Measurements from ENCODE around the gene CENPX. TPM values are rescaled to one million over a fixed set of nuclear protein-coding genes. Genes with fewer than 3 reads are reported as not detected.
A peak's percentile ranks its signal among the peaks of the same experiment; 100 is the strongest.
"Not testable (repeated sequence)": the region's sequence is repeated elsewhere in the genome, so short reads cannot be mapped to it uniquely, and the experiment has no call there.

The CENPX gene
- total RNA-seq, 8 experiments from 2014 or later: 40.6 to 116 (median 53.3) TPM

DNA sequence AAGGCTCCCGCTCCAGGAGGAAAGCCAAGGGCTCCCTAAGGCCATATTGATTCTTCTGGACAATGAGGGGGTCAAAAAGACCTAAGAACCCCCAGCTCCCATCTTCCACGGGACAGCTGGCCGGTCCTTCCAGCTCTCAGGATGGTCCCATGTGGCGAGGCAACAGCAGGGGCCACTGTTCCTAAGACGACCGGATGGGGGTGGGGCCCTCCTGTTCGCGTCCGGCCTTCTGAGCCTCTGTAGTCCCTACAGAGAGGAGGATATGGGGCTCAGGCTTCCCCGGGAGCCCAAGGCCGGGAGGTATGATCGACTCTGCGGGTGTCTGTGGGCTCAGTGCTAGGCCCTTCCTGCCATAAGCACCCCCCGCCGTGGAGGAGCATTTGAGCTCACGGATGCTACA is 20.8 kb upstream of the CENPX start:
- Histone ChIP-seq H3K4me3 (no peak overlapping the region), H3K27ac (no peak overlapping the region), H3K4me1 (replicated peaks in 1 of 2) (no peaks in the 10 kb centered on the region)
- in situ Hi-C loops (cut with MboI; ENCODE audit: low pct_unique_long_range_greater_than_20kb in 2 of 9, low sequenced_read_pairs in 9 of 9, unreplicated experiment in 9 of 9): loop anchor here in 4 of 9 experiments (25.0 kb wide), 2 partner anchors 94 to 119 kb away; no protein-coding TSS in a partner anchor
- 66 to 89% (median 70%) methylated on average over 5 to 12 of the region's 16 CpGs; no CpG with 5 or more reads in 6 of the 10 experiments for WGBS, 10 experiments
- ATAC-seq (replicated peaks in 6 of 8): peak in 1 of 8 experiments; percentile 13

DNA sequence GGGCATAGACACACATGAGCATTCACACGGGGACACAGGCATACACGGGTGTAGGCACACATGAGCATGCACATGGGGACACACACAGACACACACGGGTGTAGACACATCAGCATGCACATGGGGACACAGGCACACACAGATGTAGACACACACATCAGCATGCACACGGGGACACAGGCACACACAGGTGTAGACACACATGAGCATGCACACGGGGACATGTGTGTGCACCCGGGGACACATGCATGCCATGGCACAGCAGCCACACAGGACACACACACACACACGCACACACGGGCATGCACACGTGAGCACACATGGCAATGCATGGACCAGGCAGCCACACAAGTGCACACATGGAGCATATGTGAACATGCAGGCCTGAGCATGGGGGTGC is 20.0 kb upstream of the CENPX start:
- H3K4me1 ChIP-seq (replicated peaks in 1 of 2): no peaks in the 10 kb centered on the region
- H3K27ac ChIP-seq: no peak overlapping the region
- in situ Hi-C loops (cut with MboI; ENCODE audit: low pct_unique_long_range_greater_than_20kb in 2 of 9, low sequenced_read_pairs in 9 of 9, unreplicated experiment in 9 of 9): loop anchor here in 4 of 9 experiments (25.0 kb wide), 2 partner anchors 95 to 120 kb away; no protein-coding TSS in a partner anchor
- peak in 4 of 8 experiments; percentile 6 to 21 (median 14) for ATAC-seq (replicated peaks in 6 of 8)
- WGBS, 10 experiments: 23 to 100% (median 24%) methylated on average over 1 to 4 of the region's 9 CpGs; no CpG with 5 or more reads in 7 of the 10 experiments
- H3K4me3 ChIP-seq: no peak overlapping the region

DNA sequence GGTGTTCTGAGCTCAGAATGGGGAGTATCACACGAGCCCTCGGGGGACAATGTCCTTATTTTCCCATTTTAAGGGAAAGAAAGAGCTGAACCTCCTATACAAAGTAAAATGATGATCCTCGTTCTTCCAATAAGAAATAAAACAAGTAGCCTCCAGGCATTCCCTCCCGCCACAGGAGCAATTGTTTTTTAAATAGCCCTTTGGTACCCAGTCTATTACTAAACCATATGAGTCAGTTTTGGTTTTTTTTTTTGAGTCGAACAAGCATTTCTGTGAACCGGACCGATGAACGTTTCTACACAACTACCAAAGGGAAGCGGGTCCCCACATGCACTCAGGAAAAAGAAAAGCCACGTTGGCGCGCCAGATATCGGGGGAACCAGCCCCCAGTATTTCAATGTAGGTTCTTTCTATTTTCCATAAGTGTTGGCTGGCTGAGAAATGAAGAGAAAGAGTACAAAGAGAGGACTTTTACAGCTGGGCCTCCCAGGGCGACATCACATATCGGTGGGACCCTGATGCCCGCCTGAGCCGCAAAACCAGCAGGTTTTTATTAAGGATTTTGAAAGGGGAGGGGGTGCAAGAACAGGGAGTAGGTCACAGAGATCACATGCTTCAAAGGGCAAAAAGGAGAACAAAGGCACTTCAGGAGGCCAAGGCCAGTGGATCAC is 18.6 kb upstream of the CENPX start:
- H3K27ac ChIP-seq: no peak overlapping the region
- H3K4me1 ChIP-seq (replicated peaks in 1 of 2): peaks cover 4% of the 10 kb centered on the region in 2 donors
- no peak overlapping the region for H3K4me3 ChIP-seq
- in situ Hi-C loops (cut with MboI; ENCODE audit: low pct_unique_long_range_greater_than_20kb in 2 of 9, low sequenced_read_pairs in 9 of 9, unreplicated experiment in 9 of 9): loop anchor here in 4 of 9 experiments (25.0 kb wide), 2 partner anchors 96 to 121 kb away; no protein-coding TSS in a partner anchor
- ATAC-seq (replicated peaks in 6 of 8): no peak
- 4 to 91% (median 68%) methylated on average over 3 to 16 of the region's 17 CpGs for WGBS, 10 experiments

DNA sequence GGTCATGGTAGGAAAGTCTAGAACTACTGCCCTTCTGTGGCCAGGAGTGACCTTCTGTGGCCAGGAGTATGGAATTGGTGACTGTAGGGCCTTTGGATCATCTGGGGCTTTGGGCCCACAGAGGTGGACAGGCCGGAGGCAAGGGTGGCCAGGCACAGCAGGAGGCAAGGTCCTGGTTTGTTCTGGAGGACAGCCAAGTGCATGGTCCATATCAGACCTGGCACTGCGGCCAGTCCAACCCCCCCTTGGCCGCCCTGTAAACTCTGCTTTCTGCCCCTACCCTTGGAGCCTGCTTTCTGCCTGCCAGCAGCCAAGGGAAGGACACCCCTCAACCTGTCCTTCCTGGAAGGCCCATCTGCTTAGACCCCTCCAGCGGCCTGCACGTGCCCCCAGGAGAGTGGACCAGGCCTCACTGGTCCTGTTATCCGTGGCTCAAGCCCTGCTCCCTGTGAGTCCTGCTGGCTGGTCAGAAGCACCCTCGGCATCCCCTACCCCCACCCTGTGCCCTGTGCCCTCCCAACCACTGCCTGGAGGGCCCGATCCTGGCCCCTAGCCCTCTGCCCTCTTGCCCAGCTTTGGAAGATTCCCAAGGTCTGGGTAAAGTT is 17.1 kb upstream of the CENPX start:
- Histone ChIP-seq H3K4me1 (replicated peaks in 1 of 2) (peaks cover 6% of the 10 kb centered on the region in 2 donors), H3K4me3 (no peak overlapping the region), H3K27ac (no peak overlapping the region)
- no peak for ATAC-seq (replicated peaks in 6 of 8)
- in situ Hi-C loops (cut with MboI; ENCODE audit: low pct_unique_long_range_greater_than_20kb in 2 of 9, low sequenced_read_pairs in 9 of 9, unreplicated experiment in 9 of 9): loop anchor here in 5 of 9 experiments (10.0 to 25.0 kb wide), 3 partner anchors 98 to 123 kb away; no protein-coding TSS in a partner anchor
- WGBS, 10 experiments: 80 to 100% (median 93%) methylated on average over 1 to 4 of the region's 8 CpGs; no CpG with 5 or more reads in 6 of the 10 experiments

DNA sequence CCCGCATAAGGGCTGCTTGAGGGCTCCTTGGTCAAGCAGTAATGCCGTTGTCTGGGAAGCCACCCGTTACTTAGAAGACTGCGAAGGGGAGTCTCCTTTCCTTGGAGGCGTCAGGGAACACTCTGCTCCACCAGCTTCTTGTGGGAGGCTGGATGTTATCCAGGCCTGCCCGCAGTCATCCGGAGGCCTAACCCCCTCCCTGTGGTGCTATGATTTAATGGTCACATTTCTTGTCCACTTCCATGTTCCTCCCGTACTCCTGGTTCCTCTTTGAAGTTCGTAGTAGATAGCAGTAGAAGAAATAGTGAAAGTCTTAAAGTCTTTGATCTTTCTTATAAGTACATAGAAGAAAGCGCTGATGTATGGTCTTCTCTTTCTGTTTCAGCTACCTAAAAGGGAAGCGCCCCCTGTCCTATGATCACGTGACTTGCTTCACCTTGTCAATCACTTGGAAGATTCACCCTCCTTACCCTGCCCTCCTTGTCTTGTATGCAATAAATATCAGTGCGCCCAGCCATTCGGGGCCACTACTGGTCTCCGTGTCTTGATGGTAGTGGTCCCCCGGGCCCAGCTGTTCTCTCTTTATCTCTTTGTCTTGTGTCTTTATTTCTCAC is 16.2 kb upstream of the CENPX start:
- in situ Hi-C loops (cut with MboI; ENCODE audit: low pct_unique_long_range_greater_than_20kb in 2 of 9, low sequenced_read_pairs in 9 of 9, unreplicated experiment in 9 of 9): loop anchor here in 5 of 9 experiments (10.0 to 25.0 kb wide), 3 partner anchors 98 to 123 kb away; no protein-coding TSS in a partner anchor
- H3K4me3 ChIP-seq; ATAC-seq (replicated peaks in 6 of 8); H3K27ac ChIP-seq: not testable (repeated sequence)
- WGBS, 10 experiments: 83 to 100% (median 95%) methylated on average over 2 to 10 of the region's 16 CpGs; no CpG with 5 or more reads in 3 of the 10 experiments
- H3K4me1 ChIP-seq (replicated peaks in 1 of 2): peaks cover 6 to 12% of the 10 kb centered on the region in 2 donors

DNA sequence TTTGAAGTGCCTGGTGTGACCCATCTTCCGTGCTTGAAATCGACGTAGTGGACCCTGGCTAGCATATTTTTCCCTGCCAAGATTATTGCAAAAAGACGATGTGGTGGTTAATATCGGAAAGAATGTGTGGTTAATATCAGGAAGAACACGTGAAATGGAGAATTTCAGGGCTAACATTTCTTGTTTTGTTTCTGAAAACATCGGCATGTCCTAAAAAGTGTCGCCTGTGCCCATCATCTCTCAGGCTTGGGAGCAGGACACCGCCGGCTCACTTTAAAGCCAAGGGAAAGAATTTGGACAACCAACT is 15.2 kb upstream of the CENPX start:
- no peak for ATAC-seq (replicated peaks in 6 of 8)
- peak overlapping the region; percentile 60 to 84 (median 64) for H3K4me3 ChIP-seq
- 0 to 41% (median 14%) methylated on average over 1 to 7 of the region's 10 CpGs; no CpG with 5 or more reads in 4 of the 10 experiments for WGBS, 10 experiments
- H3K27ac ChIP-seq: no peak overlapping the region
- peaks cover 7 to 14% of the 10 kb centered on the region in 2 donors for H3K4me1 ChIP-seq (replicated peaks in 1 of 2)
- in situ Hi-C loops (cut with MboI; ENCODE audit: low pct_unique_long_range_greater_than_20kb in 2 of 9, low sequenced_read_pairs in 9 of 9, unreplicated experiment in 9 of 9): loop anchor here in 5 of 9 experiments (10.0 to 25.0 kb wide), 3 partner anchors 99 to 124 kb away; no protein-coding TSS in a partner anchor

DNA sequence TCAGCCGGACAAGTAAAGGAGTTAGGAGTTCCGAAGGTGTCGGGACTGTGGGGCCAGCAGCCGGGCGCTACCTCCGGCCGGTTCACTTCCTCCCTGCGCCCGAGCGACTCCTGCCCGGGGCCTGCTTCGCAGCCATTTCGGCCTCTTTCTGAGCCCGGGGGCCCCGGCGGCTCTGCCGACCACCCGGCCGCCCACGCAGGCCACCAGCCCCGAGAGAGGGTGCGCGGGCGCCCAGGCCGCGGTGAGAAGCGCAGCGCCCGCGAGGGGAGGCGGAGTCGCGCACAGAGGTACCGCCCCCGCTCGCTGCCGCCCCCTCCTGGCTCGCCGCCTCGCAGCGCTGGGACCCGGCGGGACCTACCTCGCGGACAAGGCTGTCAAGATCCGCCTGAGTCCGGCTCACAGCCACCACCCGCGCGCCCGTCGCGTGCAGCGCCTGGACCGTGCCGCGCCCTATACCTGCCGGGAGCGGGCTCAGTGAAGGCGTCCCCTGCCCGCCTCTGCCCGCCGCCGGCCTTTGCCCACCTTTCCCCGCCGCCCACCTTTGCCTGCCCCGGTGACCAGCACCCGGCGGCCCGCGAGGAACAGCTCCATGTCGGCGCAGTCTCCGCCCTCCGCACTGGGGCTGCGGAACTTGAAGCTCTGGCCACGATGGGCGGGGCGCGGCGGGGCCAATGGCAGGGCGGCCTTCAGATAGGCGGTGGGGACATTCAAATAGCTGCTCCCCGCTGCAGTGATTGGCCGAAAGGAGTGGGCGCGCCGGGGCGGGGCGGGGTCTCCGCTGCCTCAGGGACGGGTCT is 14.6 kb upstream of the CENPX start, which contains the start of gene DCXR:
Gene DCXR, minus strand, starts transcription at position 606 of the 797 bp plus-strand sequence. Its CDS starts 15 bp downstream, at position 591.
- H3K4me3 ChIP-seq: peak within 1 kb of the TSS; percentile 60 to 84 (median 64)
- peaks cover 12 to 17% of the 10 kb centered on the region in 2 donors for H3K4me1 ChIP-seq (replicated peaks in 1 of 2)
- 0% methylated on average over 2 to 3 of the region's 92 CpGs; no CpG with 5 or more reads in 8 of the 10 experiments for WGBS, 10 experiments
- ATAC-seq (replicated peaks in 6 of 8): peak; percentile 89 to 96 (median 92)
- in situ Hi-C loops (cut with MboI; ENCODE audit: low pct_unique_long_range_greater_than_20kb in 2 of 9, low sequenced_read_pairs in 9 of 9, unreplicated experiment in 9 of 9): loop anchor here in 5 of 9 experiments (10.0 to 25.0 kb wide), 3 partner anchors 100 to 125 kb away; no protein-coding TSS in a partner anchor
- peak within 1 kb of the TSS; percentile 78 to 81 for H3K27ac ChIP-seq

DNA sequence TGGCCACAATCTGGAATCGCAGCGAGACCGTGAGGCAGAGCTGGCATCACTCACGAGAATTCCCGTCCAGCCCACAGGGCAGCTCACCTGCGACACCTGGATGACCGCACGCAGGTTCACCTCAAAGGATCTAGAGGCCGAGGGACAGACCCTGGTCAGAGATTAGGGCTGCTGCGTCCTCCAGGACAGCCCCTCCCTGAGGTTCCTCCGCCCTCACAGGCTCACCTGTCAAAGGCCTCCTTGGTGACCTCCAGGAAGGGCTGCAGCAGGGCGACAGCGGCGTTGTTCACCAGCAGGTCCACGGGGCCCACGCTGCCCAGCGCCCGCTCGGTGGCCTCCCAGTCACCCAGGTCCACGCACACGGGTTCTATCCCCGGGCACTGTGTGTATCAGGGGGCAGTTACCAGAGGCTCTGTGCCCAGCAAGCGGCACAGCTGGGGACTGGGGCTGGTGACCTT is 14.0 kb upstream of the CENPX start:
- in situ Hi-C loops (cut with MboI; ENCODE audit: low pct_unique_long_range_greater_than_20kb in 2 of 9, low sequenced_read_pairs in 9 of 9, unreplicated experiment in 9 of 9): loop anchor here in 5 of 9 experiments (10.0 to 25.0 kb wide), 3 partner anchors 101 to 126 kb away; no protein-coding TSS in a partner anchor
- ATAC-seq (replicated peaks in 6 of 8): peak in 1 of 8 experiments; percentile 0
- peak overlapping the region; percentile 60 to 84 (median 64) for H3K4me3 ChIP-seq
- 0 to 31% methylated on average over 1 to 7 of the region's 23 CpGs; no CpG with 5 or more reads in 8 of the 10 experiments for WGBS, 10 experiments
- peak overlapping the region; percentile 78 to 81 for H3K27ac ChIP-seq
- peaks cover 13 to 17% of the 10 kb centered on the region in 2 donors for H3K4me1 ChIP-seq (replicated peaks in 1 of 2)

DNA sequence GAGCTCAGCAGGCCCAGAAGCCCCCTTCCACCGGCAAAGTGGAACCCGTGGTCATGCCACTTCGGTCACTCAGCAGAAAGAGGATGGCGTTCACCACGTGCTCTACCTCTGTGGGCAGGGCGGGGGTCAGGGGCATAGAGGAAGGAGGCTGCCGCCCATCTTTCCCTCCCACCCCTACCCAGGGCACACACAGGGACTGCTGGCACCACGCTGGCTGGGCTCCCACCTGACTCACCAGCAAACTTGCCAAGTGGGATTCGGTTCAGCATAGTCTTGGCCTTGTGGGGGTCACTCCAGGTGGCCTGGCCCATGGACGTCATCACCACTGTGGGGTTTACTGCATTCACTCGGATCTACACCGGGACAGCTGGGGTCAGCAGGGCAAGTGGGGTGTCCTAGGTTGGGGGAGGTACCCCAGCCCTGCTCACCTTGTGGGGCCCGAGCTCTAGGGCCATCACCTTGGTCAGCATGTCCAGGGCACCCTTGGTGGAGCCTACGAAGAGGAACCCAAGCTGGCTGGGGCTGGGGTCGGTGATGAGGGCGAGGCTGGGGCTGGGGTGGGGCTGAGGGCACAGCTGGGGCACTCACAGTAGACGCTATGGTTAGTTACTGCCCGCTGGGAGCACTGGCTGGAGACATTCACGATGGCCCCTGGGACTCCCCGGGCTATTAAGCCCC is 13.4 kb upstream of the CENPX start:
- peak overlapping the region; percentile 60 to 84 (median 64) for H3K4me3 ChIP-seq
- H3K4me1 ChIP-seq (replicated peaks in 1 of 2): peaks cover 13 to 17% of the 10 kb centered on the region in 2 donors
- H3K27ac ChIP-seq: no peak overlapping the region
- in situ Hi-C loops (cut with MboI; ENCODE audit: low pct_unique_long_range_greater_than_20kb in 2 of 9, low sequenced_read_pairs in 9 of 9, unreplicated experiment in 9 of 9): loop anchor here in 5 of 9 experiments (10.0 to 25.0 kb wide), 3 partner anchors 101 to 126 kb away; no protein-coding TSS in a partner anchor
- ATAC-seq (replicated peaks in 6 of 8): no peak
- WGBS, 10 experiments: 81 to 100% (median 94%) methylated on average over 1 to 6 of the region's 20 CpGs; no CpG with 5 or more reads in 5 of the 10 experiments

DNA sequence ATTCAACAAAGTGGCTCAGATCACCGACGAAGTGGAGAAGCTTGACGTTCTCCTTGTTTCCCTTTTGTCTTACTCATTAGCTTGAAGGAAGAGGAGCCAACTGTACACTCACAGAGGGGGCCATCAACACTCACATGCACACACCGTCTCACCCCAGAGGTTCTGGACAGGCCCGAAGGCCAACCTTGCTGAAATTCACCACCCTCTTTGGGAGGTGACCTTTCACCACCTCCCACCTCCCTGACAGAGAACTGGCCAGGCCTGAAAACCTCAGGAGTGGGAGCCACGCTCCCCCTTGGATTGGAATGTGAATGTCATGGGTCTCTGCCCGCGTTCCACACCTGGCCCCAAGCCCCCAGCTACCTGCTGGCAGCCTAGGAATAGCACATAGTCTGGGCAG is 12.8 kb upstream of the CENPX start:
- in situ Hi-C loops (cut with MboI; ENCODE audit: low pct_unique_long_range_greater_than_20kb in 2 of 9, low sequenced_read_pairs in 9 of 9, unreplicated experiment in 9 of 9): loop anchor here in 5 of 9 experiments (10.0 to 25.0 kb wide), 3 partner anchors 102 to 127 kb away; no protein-coding TSS in a partner anchor
- ATAC-seq (replicated peaks in 6 of 8): no peak
- no peak overlapping the region for H3K4me3 ChIP-seq
- peaks cover 13 to 17% of the 10 kb centered on the region in 2 donors for H3K4me1 ChIP-seq (replicated peaks in 1 of 2)
- no peak overlapping the region for H3K27ac ChIP-seq
- WGBS, 10 experiments: 60 to 100% (median 91%) methylated on average over 1 to 3 of the region's 8 CpGs; no CpG with 5 or more reads in 6 of the 10 experiments

DNA sequence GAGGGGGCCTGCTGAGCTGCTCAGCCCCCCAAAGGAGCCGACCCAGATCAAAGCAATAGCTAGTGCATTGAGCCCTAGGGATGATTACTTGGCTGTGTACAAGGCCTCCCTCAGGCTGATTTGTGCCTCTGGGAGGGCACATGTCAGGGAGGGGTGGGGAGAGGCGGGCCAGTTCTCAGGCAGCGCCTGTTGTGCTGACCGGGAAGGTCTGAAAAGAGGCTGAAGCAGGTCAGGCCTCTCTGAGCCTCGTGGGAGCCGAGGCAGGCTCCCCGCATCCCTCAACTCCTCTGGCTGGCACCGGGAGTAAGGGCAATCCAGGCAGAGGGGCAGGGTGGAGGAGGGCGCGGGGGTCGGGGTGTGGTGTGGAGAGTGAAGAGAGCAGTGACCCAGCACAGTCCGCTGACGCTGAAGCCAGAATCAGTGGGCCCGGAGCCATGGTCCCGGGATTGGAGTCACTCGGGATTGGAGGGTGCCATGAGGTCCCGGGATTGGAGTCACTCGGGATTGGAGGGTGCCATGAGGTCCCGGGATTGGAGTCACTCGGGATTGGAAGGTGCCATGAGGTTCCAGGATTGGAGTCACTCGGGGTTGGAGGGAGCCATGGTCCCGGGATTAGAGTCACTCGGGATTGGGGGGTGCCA is 11.8 kb upstream of the CENPX start:
- in situ Hi-C loops (cut with MboI; ENCODE audit: low pct_unique_long_range_greater_than_20kb in 2 of 9, low sequenced_read_pairs in 9 of 9, unreplicated experiment in 9 of 9): loop anchor here in 5 of 9 experiments (10.0 to 25.0 kb wide), 3 partner anchors 103 to 128 kb away; no protein-coding TSS in a partner anchor
- no peak for ATAC-seq (replicated peaks in 6 of 8)
- Histone ChIP-seq H3K4me1 (replicated peaks in 1 of 2) (peaks cover 20 to 22% of the 10 kb centered on the region in 2 donors), H3K27ac (no peak overlapping the region), H3K4me3 (no peak overlapping the region)
- 20 to 77% (median 70%) methylated on average over 1 to 5 of the region's 23 CpGs; no CpG with 5 or more reads in 5 of the 10 experiments for WGBS, 10 experiments
